SKM-1 treated with dmso at 0.1 percent for 144 hours (cell line): ENCODE measurements around the gene ACSF3.
"Not testable (repeated sequence)": the region's sequence is repeated elsewhere in the genome, so short reads cannot be mapped to it uniquely, and the experiment has no call there.

Experiments used
- DNase-seq: peaks from one replicate; lab custom pipeline; 2025; ENCODE audit not compliant: unreplicated experiment; lab: John Stamatoyannopoulos, UW

ACSF3 gene

GRCh38 chr16:89072548-89073130, 21.0 kb upstream of the ACSF3 start:
- no peak for DNase-seq

GRCh38 chr16:89073346-89074071, 20.1 kb upstream of the ACSF3 start:
- DNase-seq, result no peak

- DNase-seq, result not testable (repeated sequence)
Observed at GRCh38 chr16:89074072-89074674, 19.5 kb upstream of the ACSF3 start.

- no peak for DNase-seq
Observed at GRCh38 chr16:89074803-89075688, 18.6 kb upstream of the ACSF3 start.

GRCh38 chr16:89076159-89076558, 17.5 kb upstream of the ACSF3 start:
- DNase-seq, result no peak

GRCh38 chr16:89077076-89077475, 16.6 kb upstream of the ACSF3 start:
- no peak for DNase-seq

GRCh38 chr16:89078172-89078571, 15.5 kb upstream of the ACSF3 start:
- DNase-seq, result no peak

- DNase-seq, result no peak
Observed at GRCh38 chr16:89079434-89079980, 14.1 kb upstream of the ACSF3 start.

GRCh38 chr16:89080196-89080853, 13.3 kb upstream of the ACSF3 start:
- no peak for DNase-seq

GRCh38 chr16:89081556-89081955, 12.1 kb upstream of the ACSF3 start:
- no peak for DNase-seq

GRCh38 chr16:89084411-89084810, 9.2 kb upstream of the ACSF3 start:
- DNase-seq, result no peak

- DNase-seq, result peak; percentile 51
Observed at GRCh38 chr16:89084814-89085612, 8.6 kb upstream of the ACSF3 start.

- no peak for DNase-seq
Observed at GRCh38 chr16:89085755-89086154, 7.9 kb upstream of the ACSF3 start.

GRCh38 chr16:89087922-89088497, 5.6 kb upstream of the ACSF3 start:
- DNase-seq, result no peak

- DNase-seq, result no peak
Observed at GRCh38 chr16:89089120-89089519, 4.5 kb upstream of the ACSF3 start.

- DNase-seq, result no peak
Observed at GRCh38 chr16:89090182-89090630, 3.4 kb upstream of the ACSF3 start.

- DNase-seq, result no peak
Observed at GRCh38 chr16:89090669-89091426, 2.8 kb upstream of the ACSF3 start.

GRCh38 chr16:89092013-89092412, 1.6 kb upstream of the ACSF3 start:
- DNase-seq, result no peak

GRCh38 chr16:89093252-89093601, 425 bp upstream of the ACSF3 start:
- DNase-seq, result not testable (repeated sequence)
